ENCODE results near the gene VIPR2. TPM values are rescaled to one million over a fixed set of nuclear protein-coding genes. Genes with fewer than 3 reads are reported as not detected.

The VIPR2 gene
- total RNA-seq, 1 donor from 2014 or later: 0.92 TPM

DNA sequence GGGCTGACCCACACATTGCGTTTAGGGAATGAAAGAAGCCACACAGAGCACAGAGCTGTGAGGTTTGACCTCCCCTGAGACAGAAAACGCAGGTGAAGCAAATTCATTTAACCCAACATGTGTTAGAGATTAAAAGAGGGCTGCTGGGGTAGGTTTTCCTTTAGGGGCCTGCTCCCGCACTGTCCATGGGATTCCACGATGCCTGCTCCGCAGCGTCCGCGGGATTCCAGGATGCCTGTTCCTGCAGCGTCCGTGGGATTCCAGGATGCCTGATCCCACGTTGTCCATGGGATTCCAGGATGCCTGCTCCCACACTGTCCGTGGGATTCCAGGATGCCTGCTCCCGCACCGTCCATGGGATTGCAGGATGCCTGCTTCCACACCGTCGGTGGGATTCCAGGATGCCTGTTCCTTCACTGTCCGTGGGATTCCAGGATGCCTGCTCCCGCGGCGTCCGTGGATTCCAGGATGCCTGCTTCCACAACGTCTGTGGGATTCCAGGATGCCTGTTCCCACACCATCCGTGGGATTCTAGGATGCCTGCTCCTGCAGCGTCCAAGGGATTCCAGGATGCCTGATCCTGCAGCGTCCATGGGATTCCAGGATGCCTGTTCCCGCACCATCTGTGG lies 78.7 kb downstream of the VIPR2 start:
- no peak overlapping the region for H3K4me2 ChIP-seq

GRCh38 chr7:159064816-159065510 lies 79.7 kb downstream of the VIPR2 start:
- Mint-ChIP-seq H3K4me1 (peaks cover 24% of the 10 kb centered on the region), H3K36me3 (no peaks in the 10 kb centered on the region), H3K27me3 (ENCODE audit: insufficient read depth, low read depth) (peaks cover 10% of the 10 kb centered on the region), H3K9me3 (peaks cover 12% of the 10 kb centered on the region), H3K27ac (no peak overlapping the region), H3K4me3 (no peak overlapping the region)
- H3K4me3 ChIP-seq: no peak overlapping the region
- H3K27me3 ChIP-seq: peaks cover 6% of the 10 kb centered on the region
- no peaks in the 10 kb centered on the region for H3K79me2 ChIP-seq (ENCODE audit: low read depth)
- H3K27ac ChIP-seq: no peak overlapping the region
- H3K4me1 ChIP-seq: no peaks in the 10 kb centered on the region
- no peaks in the 10 kb centered on the region for H4K20me1 ChIP-seq (ENCODE audit: low read depth)
- H3F3A ChIP-seq (ENCODE audit: low read depth): no peaks in the 10 kb centered on the region
- no peak overlapping the region for H3K4me2 ChIP-seq
- no peaks in the 10 kb centered on the region for H3K9me3 ChIP-seq (ENCODE audit: low read depth)
- no peaks in the 10 kb centered on the region for H3K36me3 ChIP-seq
- no peak for TF ChIP-seq EZH2 (IDR thresholded peaks at IDR 0.05)
- TF ChIP-seq, protein P1, sequence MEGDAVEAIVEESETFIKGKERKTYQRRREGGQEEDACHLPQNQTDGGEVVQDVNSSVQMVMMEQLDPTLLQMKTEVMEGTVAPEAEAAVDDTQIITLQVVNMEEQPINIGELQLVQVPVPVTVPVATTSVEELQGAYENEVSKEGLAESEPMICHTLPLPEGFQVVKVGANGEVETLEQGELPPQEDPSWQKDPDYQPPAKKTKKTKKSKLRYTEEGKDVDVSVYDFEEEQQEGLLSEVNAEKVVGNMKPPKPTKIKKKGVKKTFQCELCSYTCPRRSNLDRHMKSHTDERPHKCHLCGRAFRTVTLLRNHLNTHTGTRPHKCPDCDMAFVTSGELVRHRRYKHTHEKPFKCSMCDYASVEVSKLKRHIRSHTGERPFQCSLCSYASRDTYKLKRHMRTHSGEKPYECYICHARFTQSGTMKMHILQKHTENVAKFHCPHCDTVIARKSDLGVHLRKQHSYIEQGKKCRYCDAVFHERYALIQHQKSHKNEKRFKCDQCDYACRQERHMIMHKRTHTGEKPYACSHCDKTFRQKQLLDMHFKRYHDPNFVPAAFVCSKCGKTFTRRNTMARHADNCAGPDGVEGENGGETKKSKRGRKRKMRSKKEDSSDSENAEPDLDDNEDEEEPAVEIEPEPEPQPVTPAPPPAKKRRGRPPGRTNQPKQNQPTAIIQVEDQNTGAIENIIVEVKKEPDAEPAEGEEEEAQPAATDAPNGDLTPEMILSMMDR (IDR thresholded peaks at IDR 0.05): no peak
- no peak for TF ChIP-seq EZH2phosphoT487 (IDR thresholded peaks at IDR 0.05)
- no peak overlapping the region for H2AFZ ChIP-seq (replicated peaks)
- no peak overlapping the region for H3K9ac ChIP-seq
- DNase-seq (ENCODE audit: low spot score): no peak

More for the DNA sequence above, 78.7 kb downstream of the VIPR2 start:
- no peaks in the 10 kb centered on the region for H3K9me3 ChIP-seq (ENCODE audit: low read depth)
- no peak for TF ChIP-seq EZH2 (IDR thresholded peaks at IDR 0.05)
- TF ChIP-seq, protein P1 (IDR thresholded peaks at IDR 0.05): no peak
- TF ChIP-seq EZH2phosphoT487 (IDR thresholded peaks at IDR 0.05): no peak
- H3K4me1 ChIP-seq: no peaks in the 10 kb centered on the region
- no peak overlapping the region for H3K4me3 Mint-ChIP-seq
- no peaks in the 10 kb centered on the region for H3K36me3 Mint-ChIP-seq
- no peak for DNase-seq (ENCODE audit: low spot score)
- H3K4me1 Mint-ChIP-seq: peaks cover 33% of the 10 kb centered on the region
- no peaks in the 10 kb centered on the region for H3K36me3 ChIP-seq
- no peaks in the 10 kb centered on the region for H3F3A ChIP-seq (ENCODE audit: low read depth)
- H3K27ac ChIP-seq: no peak overlapping the region
- no peak overlapping the region for H3K9ac ChIP-seq
- H3K9me3 Mint-ChIP-seq: peaks cover 12% of the 10 kb centered on the region
- H2AFZ ChIP-seq (replicated peaks): no peak overlapping the region
- no peak overlapping the region for H3K27ac Mint-ChIP-seq
- H3K79me2 ChIP-seq (ENCODE audit: low read depth): no peaks in the 10 kb centered on the region
- peaks cover 6% of the 10 kb centered on the region for H3K27me3 ChIP-seq
- H3K27me3 Mint-ChIP-seq (ENCODE audit: insufficient read depth, low read depth): peaks cover 10% of the 10 kb centered on the region
- H4K20me1 ChIP-seq (ENCODE audit: low read depth): no peaks in the 10 kb centered on the region
- H3K4me3 ChIP-seq: no peak overlapping the region

DNA sequence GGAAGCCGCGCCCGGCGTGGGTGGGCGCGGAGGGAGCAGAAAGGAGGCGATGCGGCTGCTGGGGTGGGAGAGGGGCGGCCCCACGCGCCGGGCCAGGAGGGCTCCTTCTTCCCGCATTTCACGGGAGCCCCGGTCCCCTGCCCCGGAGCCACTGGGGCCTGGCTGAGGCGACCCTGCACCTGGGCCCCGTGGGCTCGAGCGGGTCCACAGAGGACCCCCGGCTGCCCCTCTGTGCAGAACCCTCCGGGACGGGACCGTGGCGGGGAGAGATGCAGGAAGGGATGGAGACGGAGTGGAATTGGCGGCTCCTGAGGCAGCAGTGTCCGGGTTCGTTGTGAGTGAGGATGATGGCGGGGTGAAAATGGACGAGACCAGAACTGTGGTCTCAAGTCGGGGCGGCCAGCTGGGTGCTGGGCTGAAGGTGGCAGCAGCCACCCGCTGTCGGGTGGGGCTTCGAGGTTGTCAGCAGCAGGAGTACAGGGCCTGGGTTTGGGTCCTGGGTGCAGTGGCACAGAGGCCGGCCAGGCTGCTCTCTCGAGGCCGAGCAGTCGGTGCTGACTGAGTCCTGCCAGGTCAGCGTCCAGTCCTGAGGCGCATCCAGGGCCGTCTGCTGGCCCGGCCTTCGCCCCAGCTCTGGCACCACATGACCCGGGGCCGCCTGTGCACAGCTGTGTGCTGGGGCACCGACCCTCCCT lies 80.4 kb downstream of the VIPR2 start:
- DNase-seq (ENCODE audit: low spot score): no peak
- H3K27ac Mint-ChIP-seq: no peak overlapping the region

More for the DNA sequence above, 80.4 kb downstream of the VIPR2 start:
- H3K9me3 ChIP-seq (ENCODE audit: low read depth): no peaks in the 10 kb centered on the region
- H4K20me1 ChIP-seq (ENCODE audit: low read depth): no peaks in the 10 kb centered on the region
- Mint-ChIP-seq H3K36me3 (no peaks in the 10 kb centered on the region), H3K4me1 (peaks cover 17% of the 10 kb centered on the region), H3K9me3 (peaks cover 12% of the 10 kb centered on the region), H3K27me3 (ENCODE audit: insufficient read depth, low read depth) (peaks cover 10% of the 10 kb centered on the region), H3K4me3 (no peak overlapping the region)
- no peak overlapping the region for H3K9ac ChIP-seq
- no peak overlapping the region for H3K4me2 ChIP-seq
- H3K79me2 ChIP-seq (ENCODE audit: low read depth): no peaks in the 10 kb centered on the region
- H3K4me1 ChIP-seq: no peaks in the 10 kb centered on the region
- no peaks in the 10 kb centered on the region for H3F3A ChIP-seq (ENCODE audit: low read depth)
- peaks cover 6% of the 10 kb centered on the region for H3K27me3 ChIP-seq
- H3K36me3 ChIP-seq: no peaks in the 10 kb centered on the region
- no peak overlapping the region for H3K27ac ChIP-seq
- no peak overlapping the region for H2AFZ ChIP-seq (replicated peaks)
- TF ChIP-seq EZH2phosphoT487 (IDR thresholded peaks at IDR 0.05): no peak
- TF ChIP-seq EZH2 (IDR thresholded peaks at IDR 0.05): no peak
- TF ChIP-seq, protein P1 (IDR thresholded peaks at IDR 0.05): no peak
- no peak overlapping the region for H3K4me3 ChIP-seq
